Type B pancreatic cell (in vitro differentiated cells): ENCODE data around the gene FMNL1. TPM values are rescaled to one million over a fixed set of nuclear protein-coding genes. Genes with fewer than 3 reads are reported as not detected.
A peak's percentile ranks its signal among the peaks of the same experiment; 100 is the strongest.

Experiments
- DNase-seq: peaks from one replicate; pipeline ENCODE4 v3.0.0; 2021; ENCODE audit warnings: mixed read lengths; ENCODE audit not compliant: unreplicated experiment; ENCODE audit errors: extremely low spot score
- H3K27ac Mint-ChIP-seq: 2 replicates; pipeline ENCODE4 v1.8.0; 2021; ENCODE audit warnings: mild to moderate bottlenecking, mixed read lengths
- H3K27me3 Mint-ChIP-seq: 2 replicates; pipeline ENCODE4 v1.8.0; 2021; ENCODE audit warnings: mixed read lengths
- H3K36me3 Mint-ChIP-seq: 2 replicates; pipeline ENCODE4 v1.8.0; 2021; ENCODE audit warnings: mixed read lengths
- H3K4me1 Mint-ChIP-seq: one replicate; pipeline ENCODE4 v1.8.0; 2021; ENCODE audit warnings: mixed read lengths; ENCODE audit not compliant: unreplicated experiment
- H3K4me3 Mint-ChIP-seq: 2 replicates; pipeline ENCODE4 v1.8.0; 2021; ENCODE audit warnings: mild to moderate bottlenecking, mixed read lengths
- H3K9me3 Mint-ChIP-seq: 2 replicates; pipeline ENCODE4 v1.8.0; 2021; ENCODE audit warnings: mixed read lengths
- CTCF ChIP-seq: fragments of 200-600 bp; sonication (generic); conservative IDR thresholded peaks from 2 replicates; pipeline ENCODE4 v1.5.0; 2021; ENCODE audit warnings: antibody characterized with exemption, mild to moderate bottlenecking
- total RNA-seq: library from RNA; stranded (reverse); gene quantifications from 2 replicates; pipeline ENCODE4 v1.2.1, GENCODE V29; 2021; ENCODE audit warnings: low replicate concordance

Gene FMNL1
- total RNA-seq, 1 donor from 2014 or later = 1.9 TPM

GRCh38 chr17:45231481-45232116, 9.9 kb downstream of the FMNL1 start:
- no peak overlapping the region for H3K27ac Mint-ChIP-seq
- DNase-seq = no peak
- TF ChIP-seq CTCF = peak; percentile 52
- H3K4me1 Mint-ChIP-seq = no peaks in the 10 kb centered on the region
- H3K9me3 Mint-ChIP-seq = no peaks in the 10 kb centered on the region
- H3K4me3 Mint-ChIP-seq = no peak overlapping the region
- H3K36me3 Mint-ChIP-seq = no peaks in the 10 kb centered on the region
- peaks cover 27% of the 10 kb centered on the region for H3K27me3 Mint-ChIP-seq

- no peak for DNase-seq
Observed at GRCh38 chr17:45232514-45233422, 11.1 kb downstream of the FMNL1 start.

GRCh38 chr17:45233423-45233924, 11.8 kb downstream of the FMNL1 start:
- Mint-ChIP-seq H3K4me1 (no peaks in the 10 kb centered on the region), H3K9me3 (no peaks in the 10 kb centered on the region), H3K27ac (no peak overlapping the region), H3K27me3 (peaks cover 41% of the 10 kb centered on the region), H3K36me3 (no peaks in the 10 kb centered on the region), H3K4me3 (no peak overlapping the region)
- no peak for DNase-seq
- TF ChIP-seq CTCF = no peak

More at GRCh38 chr17:45232514-45233422, 11.1 kb downstream of the FMNL1 start:
- H3K9me3 Mint-ChIP-seq = no peaks in the 10 kb centered on the region
- no peak for TF ChIP-seq CTCF
- no peak overlapping the region for H3K27ac Mint-ChIP-seq
- peaks cover 34% of the 10 kb centered on the region for H3K27me3 Mint-ChIP-seq
- H3K4me1 Mint-ChIP-seq = no peaks in the 10 kb centered on the region
- no peak overlapping the region for H3K4me3 Mint-ChIP-seq
- no peaks in the 10 kb centered on the region for H3K36me3 Mint-ChIP-seq

- peaks cover 53% of the 10 kb centered on the region for H3K27me3 Mint-ChIP-seq
- peak; percentile 57 for TF ChIP-seq CTCF
- no peaks in the 10 kb centered on the region for H3K4me1 Mint-ChIP-seq
- DNase-seq = no peak
- no peak overlapping the region for H3K4me3 Mint-ChIP-seq
- H3K36me3 Mint-ChIP-seq = no peaks in the 10 kb centered on the region
- H3K27ac Mint-ChIP-seq = no peak overlapping the region
- H3K9me3 Mint-ChIP-seq = no peaks in the 10 kb centered on the region
Observed at GRCh38 chr17:45234641-45235415, 13.1 kb downstream of the FMNL1 start.
